Immature natural killer cell (primary cell): Measurements from ENCODE around the gene VARS1. TPM values are rescaled to one million over a fixed set of nuclear protein-coding genes. Genes with fewer than 3 reads are reported as not detected.

Experiments
- DNase-seq, 3 donors: peaks; one replicate each; pipeline ENCODE4 v3.0.0; 2022; ENCODE audit warnings: mixed read lengths in 1 of 3
- H3K27ac Mint-ChIP-seq, 6 donors: one replicate each; pipeline ENCODE4 v1.8.0; 2020; ENCODE audit warnings: mixed read lengths in 6 of 6, mild to moderate bottlenecking in 5 of 6, inconsistent platforms in 4 of 6, moderate library complexity in 3 of 6
- H3K27me3 Mint-ChIP-seq, 3 donors: one replicate each; pipeline ENCODE4 v1.8.0; 2020 to 2021; ENCODE audit warnings: low read depth in 3 of 3, mild to moderate bottlenecking in 3 of 3, mixed read lengths in 3 of 3, moderate library complexity in 3 of 3, inconsistent platforms in 1 of 3
- H3K36me3 Mint-ChIP-seq, 3 donors: one replicate each; pipeline ENCODE4 v1.8.0; 2020; ENCODE audit warnings: mixed read lengths in 3 of 3, inconsistent platforms in 2 of 3, mild to moderate bottlenecking in 2 of 3
- H3K4me1 Mint-ChIP-seq, 2 donors: one replicate each; pipeline ENCODE4 v1.8.0; 2020; ENCODE audit warnings: inconsistent platforms in 2 of 2, mild to moderate bottlenecking in 2 of 2, mixed read lengths in 2 of 2, moderate library complexity in 1 of 2
- H3K4me3 Mint-ChIP-seq, 5 donors: one replicate each; pipeline ENCODE4 v1.8.0; 2020; ENCODE audit warnings: mild to moderate bottlenecking in 5 of 5, mixed read lengths in 5 of 5, inconsistent platforms in 3 of 5, moderate library complexity in 3 of 5
- H3K9me3 Mint-ChIP-seq, 6 donors: one replicate each; pipeline ENCODE4 v1.8.0; 2020; ENCODE audit warnings: mild to moderate bottlenecking in 6 of 6, mixed read lengths in 6 of 6, inconsistent platforms in 4 of 6, moderate library complexity in 3 of 6
- polyA plus RNA-seq, 3 donors: library from polyadenylated mRNA; unstranded; fragments of 300-500 nt; fragmentation: Illumina TruSeq; gene quantifications; one replicate each; pipeline ENCODE4 v1.2.3, GENCODE V29; 2021

The VARS1 gene
- polyA plus RNA-seq, 3 donors from 2014 or later: 26.5 to 44.6 (median 28.8) TPM

DNA sequence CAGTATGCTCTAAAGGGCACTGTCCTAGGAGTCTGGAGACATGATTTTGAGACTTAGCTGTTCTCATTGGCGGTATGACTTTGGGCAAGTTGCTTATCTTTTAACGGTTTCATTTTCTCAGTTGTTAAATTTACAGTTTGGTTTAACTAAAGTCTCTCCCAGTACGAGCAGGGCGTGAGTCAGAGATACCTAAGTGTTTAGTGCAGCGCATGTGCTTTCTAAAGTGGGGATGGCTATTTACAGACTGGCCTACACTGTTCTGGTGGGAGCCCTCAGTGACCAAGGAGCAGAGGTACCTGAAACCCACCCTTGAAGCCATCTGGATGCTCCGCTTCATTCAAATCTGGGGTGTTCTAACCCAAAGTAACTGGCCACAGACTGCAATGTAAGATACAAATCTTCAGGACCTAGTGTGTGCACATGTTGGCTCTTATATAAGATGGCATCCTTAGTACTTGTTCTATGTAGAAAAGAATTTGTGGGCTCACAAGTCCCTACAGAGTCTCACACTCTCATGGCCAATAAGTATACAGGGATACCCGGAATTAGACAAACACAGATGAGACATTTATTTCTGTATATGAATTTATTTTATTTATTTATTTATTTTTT is 45.0 kb downstream of the VARS1 start:
- no peaks in the 10 kb centered on the region for H3K9me3 Mint-ChIP-seq
- no peaks in the 10 kb centered on the region for H3K4me1 Mint-ChIP-seq
- no peak overlapping the region for H3K4me3 Mint-ChIP-seq
- peaks cover 5 to 9% (median 5%) of the 10 kb centered on the region in 3 donors for H3K36me3 Mint-ChIP-seq
- H3K27me3 Mint-ChIP-seq: peaks cover 0 to 2% (median 1%) of the 10 kb centered on the region in 3 donors
- no peak for DNase-seq
- H3K27ac Mint-ChIP-seq: no peak overlapping the region

DNA sequence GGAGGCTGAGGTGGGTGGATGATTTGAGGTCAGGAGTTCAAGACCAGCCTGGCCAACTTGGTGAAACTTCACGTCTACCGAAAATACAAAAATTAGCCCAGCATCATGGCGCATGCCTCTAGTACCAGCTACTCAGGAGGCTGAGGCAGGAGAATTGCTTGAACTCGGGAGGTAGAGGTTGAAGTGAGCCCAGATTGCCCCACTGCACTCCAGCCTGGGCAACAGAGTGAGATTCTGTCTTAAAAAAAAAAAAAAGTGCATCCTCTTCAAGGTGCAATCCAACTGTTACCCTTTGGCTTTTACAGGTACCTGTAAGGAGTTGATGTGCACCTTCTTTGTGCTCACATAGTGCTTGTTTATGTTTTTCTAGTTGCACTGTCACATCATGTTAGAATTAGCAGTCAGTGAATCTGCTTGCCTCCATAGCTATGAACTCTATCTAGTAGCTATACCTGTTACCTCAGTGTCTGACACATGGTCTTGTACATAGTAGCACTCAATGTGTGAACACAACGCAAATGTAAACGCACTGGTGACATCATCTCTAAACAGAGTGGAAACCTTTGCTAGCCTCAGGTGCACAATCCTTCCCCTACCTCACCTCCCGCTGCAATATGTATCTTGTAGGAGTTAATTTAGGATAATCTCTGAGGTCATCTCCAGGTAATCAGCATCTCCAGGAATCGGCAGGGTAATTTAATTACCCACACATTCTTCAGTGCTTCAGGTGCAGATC is 46.1 kb downstream of the VARS1 start:
- Mint-ChIP-seq H3K9me3 (no peaks in the 10 kb centered on the region), H3K27me3 (peaks cover 0 to 2% (median 1%) of the 10 kb centered on the region in 3 donors), H3K4me3 (no peak overlapping the region), H3K4me1 (no peaks in the 10 kb centered on the region), H3K27ac (no peak overlapping the region), H3K36me3 (peaks cover 5 to 11% (median 9%) of the 10 kb centered on the region in 3 donors)
- no peak for DNase-seq

Other genes with a start within 250 kb of the VARS1 start
- not detected for gene ATP6V1G2, start 249.1 kb downstream of the VARS1 start, polyA plus RNA-seq
- gene NFKBIL1, start 248.1 kb downstream of the VARS1 start, polyA plus RNA-seq: 10 to 100 TPM in 2 of 3 donors, 1 to 10 TPM in 1; 5.0 to 15.0 (median 13.6) TPM
- gene LTA, start 223.5 kb downstream of the VARS1 start, polyA plus RNA-seq: 1 to 10 TPM; 1.4 to 6.6 (median 3.1) TPM
- gene TNF, start 220.2 kb downstream of the VARS1 start, polyA plus RNA-seq: 1 to 10 TPM; 2.1 to 5.9 (median 5.6) TPM
- 100 to 1,000 TPM; 132 to 137 (median 133) TPM for gene LTB, start 213.3 kb downstream of the VARS1 start, polyA plus RNA-seq
- 10 to 100 TPM; 20.3 to 44.8 (median 42.3) TPM for gene LST1, start 209.5 kb downstream of the VARS1 start, polyA plus RNA-seq
- 100 to 1,000 TPM; 393 to 414 (median 409) TPM for gene NCR3, start 202.7 kb downstream of the VARS1 start, polyA plus RNA-seq
- 10 to 100 TPM in 2 of 3 donors, 1 to 10 TPM in 1; 6.6 to 44.1 (median 40.3) TPM for gene AIF1, start 180.5 kb downstream of the VARS1 start, polyA plus RNA-seq
- 10 to 100 TPM in 1 of 3 donors, 1 to 10 TPM in 1, not detected in 1; 2.3 to 13.4 TPM for gene PRRC2A, start 175.0 kb downstream of the VARS1 start, polyA plus RNA-seq
- gene BAG6, start 143.1 kb downstream of the VARS1 start, polyA plus RNA-seq: 10 to 100 TPM in 2 of 3 donors, 1 to 10 TPM in 1; 8.5 to 22.7 (median 16.2) TPM
- gene APOM, start 139.9 kb downstream of the VARS1 start, polyA plus RNA-seq: 1 to 10 TPM; 1.8 to 5.7 (median 3.9) TPM
- 10 to 100 TPM; 23.6 to 41.6 (median 26.3) TPM for gene C6orf47, start 135.0 kb downstream of the VARS1 start, polyA plus RNA-seq
- 10 to 100 TPM; 17.2 to 29.3 (median 22.9) TPM for gene GPANK1, start 130.8 kb downstream of the VARS1 start, polyA plus RNA-seq
- 100 to 1,000 TPM; 253 to 291 (median 289) TPM for gene CSNK2B, start 129.7 kb downstream of the VARS1 start, polyA plus RNA-seq
- 1 to 10 TPM in 1 of 3 donors, under 1 TPM in 2; 0.44 to 1.8 (median 0.47) TPM for gene LY6G5B, start 125.8 kb downstream of the VARS1 start, polyA plus RNA-seq
- gene LY6G5C, start 114.7 kb downstream of the VARS1 start, polyA plus RNA-seq: 1 to 10 TPM; 4.6 to 9.7 (median 6.1) TPM
- gene ABHD16A, start 92.4 kb downstream of the VARS1 start, polyA plus RNA-seq: 10 to 100 TPM; 43.6 to 53.7 (median 47.0) TPM
- 1 to 10 TPM in 1 of 3 donors, not detected in 2; 2.5 TPM for gene LY6G6F, start 88.9 kb downstream of the VARS1 start, polyA plus RNA-seq
- gene LY6G6D, start 80.4 kb downstream of the VARS1 start, polyA plus RNA-seq: not detected
- gene LY6G6C, start 74.0 kb downstream of the VARS1 start, polyA plus RNA-seq: not detected
- 10 to 100 TPM in 1 of 3 donors, 1 to 10 TPM in 2; 2.6 to 10.9 (median 6.3) TPM for gene MPIG6B, start 72.4 kb downstream of the VARS1 start, polyA plus RNA-seq
- 100 to 1,000 TPM in 1 of 3 donors, 10 to 100 TPM in 2; 58.5 to 112 (median 74.9) TPM for gene DDAH2, start 66.5 kb downstream of the VARS1 start, polyA plus RNA-seq
- 1,000 to 10,000 TPM; 1,179 to 1,674 (median 1,350) TPM for gene CLIC1, start 59.2 kb downstream of the VARS1 start, polyA plus RNA-seq
- gene MSH5, start 55.7 kb downstream of the VARS1 start, polyA plus RNA-seq: 1 to 10 TPM in 2 of 3 donors, not detected in 1; 2.1 to 2.5 TPM
- gene SAPCD1, start 33.1 kb downstream of the VARS1 start, polyA plus RNA-seq: not detected
- gene VWA7, start 18.4 kb downstream of the VARS1 start, polyA plus RNA-seq: 1 to 10 TPM in 1 of 3 donors, under 1 TPM in 2; 0.21 to 1.8 (median 0.93) TPM
- 10 to 100 TPM; 77.7 to 97.1 (median 94.6) TPM for gene LSM2, start 11.2 kb upstream of the VARS1 start, polyA plus RNA-seq
- 1 to 10 TPM in 2 of 3 donors, under 1 TPM in 1; 0.70 to 3.8 (median 2.4) TPM for gene HSPA1L, start 19.5 kb upstream of the VARS1 start, polyA plus RNA-seq
- 10 to 100 TPM in 2 of 3 donors, 1 to 10 TPM in 1; 9.7 to 81.3 (median 22.5) TPM for gene HSPA1A, start 19.8 kb upstream of the VARS1 start, polyA plus RNA-seq
- 1 to 10 TPM; 1.5 to 3.2 (median 1.9) TPM for gene HSPA1B, start 32.0 kb upstream of the VARS1 start, polyA plus RNA-seq
- gene NEU1, start 67.1 kb upstream of the VARS1 start, polyA plus RNA-seq: 10 to 100 TPM; 37.5 to 44.9 (median 40.5) TPM
- gene SLC44A4, start 83.2 kb upstream of the VARS1 start, polyA plus RNA-seq: not detected
- gene EHMT2, start 101.9 kb upstream of the VARS1 start, polyA plus RNA-seq: 10 to 100 TPM; 18.8 to 52.1 (median 21.5) TPM
- not detected for gene ZBTB12, start 106.3 kb upstream of the VARS1 start, polyA plus RNA-seq
- gene C2, start 132.0 kb upstream of the VARS1 start, polyA plus RNA-seq: under 1 TPM in 1 of 3 donors, not detected in 2; 0.74 TPM
- under 1 TPM in 1 of 3 donors, not detected in 2; 0.27 TPM for gene CFB, start 150.3 kb upstream of the VARS1 start, polyA plus RNA-seq
- gene NELFE, start 163.2 kb upstream of the VARS1 start, polyA plus RNA-seq: 10 to 100 TPM; 73.3 to 84.6 (median 76.9) TPM
- gene SKIC2, start 163.4 kb upstream of the VARS1 start, polyA plus RNA-seq: 10 to 100 TPM; 14.1 to 20.6 (median 19.3) TPM
- 10 to 100 TPM in 2 of 3 donors, 1 to 10 TPM in 1; 9.2 to 19.5 (median 17.2) TPM for gene DXO, start 176.4 kb upstream of the VARS1 start, polyA plus RNA-seq
- gene C4A, start 186.3 kb upstream of the VARS1 start, polyA plus RNA-seq: not detected
- under 1 TPM in 1 of 3 donors, not detected in 2; 0.67 TPM for gene C4B, start 219.0 kb upstream of the VARS1 start, polyA plus RNA-seq
- under 1 TPM in 1 of 3 donors, not detected in 2; 0.10 TPM for gene CYP21A2, start 242.7 kb upstream of the VARS1 start, polyA plus RNA-seq